ENCODE results near the gene FXYD5.

GRCh38 chr19:35112995-35113688, 41.4 kb upstream of the FXYD5 start:
- no peak for TF ChIP-seq EZH2 (IDR thresholded peaks at IDR 0.05; ENCODE audit: low read depth)
- no peak for TF ChIP-seq CTCF (conservative IDR thresholded peaks at IDR 0.05)

All from PC-9 (cell line).